H9 (cell line): ENCODE results near the gene RAB3B. TPM values are rescaled to one million over a fixed set of nuclear protein-coding genes. Genes with fewer than 3 reads are reported as not detected.

Source experiments
- DNase-seq: peaks from one replicate; pipeline ENCODE4 v3.0.0-alpha.2; 2017
- H2AFZ ChIP-seq: one replicate; pipeline ENCODE4 v1.6.1; 2013; ENCODE audit warnings: mild to moderate bottlenecking, low read length, control low read depth, moderate library complexity
- H2AK5ac ChIP-seq: 2 replicates; pipeline ENCODE4 v1.6.1; 2013; ENCODE audit warnings: low read length, control low read depth, mixed read lengths; ENCODE audit not compliant: insufficient read length
- H2BK120ac ChIP-seq: one replicate; pipeline ENCODE4 v1.6.1; 2013; ENCODE audit warnings: low read depth, mild to moderate bottlenecking, low read length, control low read depth, inconsistent platforms; ENCODE audit not compliant: poor library complexity, severe bottlenecking
- H2BK12ac ChIP-seq: 2 replicates; pipeline ENCODE4 v1.6.1; 2013; ENCODE audit warnings: low read length, control low read depth, mixed read lengths, low read depth; ENCODE audit not compliant: insufficient read length
- H2BK15ac ChIP-seq: 2 replicates; pipeline ENCODE4 v1.6.1; 2013; ENCODE audit warnings: low read depth, low read length, control low read depth
- H2BK20ac ChIP-seq: one replicate; pipeline ENCODE4 v1.6.1; 2013; ENCODE audit warnings: low read depth, mild to moderate bottlenecking, low read length, control low read depth, inconsistent platforms; ENCODE audit not compliant: poor library complexity, severe bottlenecking
- H2BK5ac ChIP-seq: 2 replicates; pipeline ENCODE4 v1.6.1; 2013; ENCODE audit warnings: low read length, control low read depth, mixed read lengths; ENCODE audit not compliant: insufficient read length
- H3K14ac ChIP-seq: 2 replicates; pipeline ENCODE4 v1.6.1; 2013; ENCODE audit warnings: low read length, control low read depth; ENCODE audit not compliant: insufficient read depth
- H3K18ac ChIP-seq: 2 replicates; pipeline ENCODE4 v1.6.1; 2013; ENCODE audit warnings: low read depth, mild to moderate bottlenecking, mixed read lengths, low read length, control low read depth; ENCODE audit not compliant: insufficient read length
- H3K23ac ChIP-seq: 2 replicates; pipeline ENCODE4 v1.6.1; 2013; ENCODE audit warnings: low read length, control low read depth, mixed read lengths, low read depth; ENCODE audit not compliant: insufficient read length
- H3K23me2 ChIP-seq: 2 replicates; pipeline ENCODE4 v1.6.1; 2013; ENCODE audit warnings: low read depth, mild to moderate bottlenecking, mixed read lengths, low read length, control low read depth; ENCODE audit not compliant: insufficient read length, poor library complexity, severe bottlenecking
- H3K27ac ChIP-seq: 2 replicates; pipeline ENCODE4 v1.5.1; 2013; ENCODE audit warnings: low read length, control low read depth, mixed read lengths, low read depth; ENCODE audit not compliant: insufficient read length
- H3K27me3 ChIP-seq: 2 replicates; pipeline ENCODE4 v1.6.1; 2013; ENCODE audit warnings: low read length, control low read depth, inconsistent platforms; ENCODE audit not compliant: insufficient read depth
- H3K4ac ChIP-seq: 2 replicates; pipeline ENCODE4 v1.6.1; 2013; ENCODE audit warnings: low read depth, mild to moderate bottlenecking, control low read depth, inconsistent platforms, low read length, moderate library complexity
- H3K4me1 ChIP-seq: 2 replicates; pipeline ENCODE4 v1.6.1; 2013; ENCODE audit warnings: low read length, control low read depth, inconsistent platforms; ENCODE audit not compliant: insufficient read depth
- H3K4me2 ChIP-seq: 2 replicates; pipeline ENCODE4 v1.6.1; 2013; ENCODE audit warnings: low read length, control low read depth, mixed read lengths; ENCODE audit not compliant: insufficient read length, insufficient read depth
- H3K56ac ChIP-seq: 2 replicates; pipeline ENCODE4 v1.6.1; 2013; ENCODE audit warnings: low read depth, mild to moderate bottlenecking, mixed read lengths, low read length, control low read depth; ENCODE audit not compliant: insufficient read length
- H3K79me1 ChIP-seq: 2 replicates; pipeline ENCODE4 v1.6.1; 2013; ENCODE audit warnings: low read depth, mild to moderate bottlenecking, moderate library complexity, low read length, control low read depth, inconsistent platforms; ENCODE audit not compliant: insufficient read depth, poor library complexity, severe bottlenecking
- H3K79me2 ChIP-seq: 2 replicates; pipeline ENCODE4 v1.6.1; 2013; ENCODE audit warnings: low read length, control low read depth, inconsistent platforms; ENCODE audit not compliant: insufficient read depth
- H3K9ac ChIP-seq: 2 replicates; pipeline ENCODE4 v1.6.1; 2013; ENCODE audit warnings: low read length, control low read depth, mixed read lengths; ENCODE audit not compliant: insufficient read length; ENCODE audit errors: extremely low read depth
- H3K9me3 ChIP-seq: one replicate; pipeline ENCODE4 v1.6.1; 2013; ENCODE audit warnings: low read depth, low read length, inconsistent platforms; ENCODE audit not compliant: control insufficient read depth
- H3T11ph ChIP-seq: one replicate; pipeline ENCODE4 v1.6.1; 2013; ENCODE audit warnings: mild to moderate bottlenecking, low read length, control low read depth, inconsistent platforms
- H4K20me1 ChIP-seq: one replicate; pipeline ENCODE4 v1.6.1; 2013; ENCODE audit not compliant: control insufficient read depth, insufficient read length, insufficient read depth
- H4K5ac ChIP-seq: 2 replicates; pipeline ENCODE4 v1.6.1; 2013; ENCODE audit warnings: low read depth, mild to moderate bottlenecking, mixed read lengths, low read length, control low read depth; ENCODE audit not compliant: insufficient read length
- H4K8ac ChIP-seq: replicated peaks from 2 replicates; pipeline ENCODE4 v1.6.1; 2013; ENCODE audit warnings: low read length, control low read depth, mixed read lengths, low read depth; ENCODE audit not compliant: insufficient read length
- H4K91ac ChIP-seq: 2 replicates; pipeline ENCODE4 v1.6.1; 2013; ENCODE audit warnings: low read depth, mild to moderate bottlenecking, moderate library complexity, mixed read lengths, low read length, control low read depth; ENCODE audit not compliant: insufficient read length
- H3K27ac Mint-ChIP-seq, 3 experiments: 2 replicates in 2 of 3; 3 replicates in 1 of 3; pipeline ENCODE4 v1.8.0; 2020 to 2021; ENCODE audit warnings: mixed read lengths in 3 of 3, mild to moderate bottlenecking in 1 of 3, moderate library complexity in 1 of 3
- H3K27me3 Mint-ChIP-seq: 2 replicates; pipeline ENCODE4 v1.8.0; 2021; ENCODE audit warnings: low read depth, mild to moderate bottlenecking, moderate library complexity, mixed read lengths
- H3K36me3 Mint-ChIP-seq, 3 experiments: 2 replicates in 2 of 3; 3 replicates in 1 of 3; pipeline ENCODE4 v1.8.0; 2020 to 2021; ENCODE audit warnings: low read depth in 3 of 3, mixed read lengths in 3 of 3; ENCODE audit not compliant: insufficient read depth in 1 of 3
- H3K4me1 Mint-ChIP-seq, 2 experiments: 2 replicates each; pipeline ENCODE4 v1.8.0; 2020; ENCODE audit warnings: mixed read lengths in 2 of 2
- H3K4me3 Mint-ChIP-seq, 2 experiments: 2 replicates in 1 of 2; 3 replicates in 1 of 2; pipeline ENCODE4 v1.8.0; 2020 to 2021; ENCODE audit warnings: mild to moderate bottlenecking in 2 of 2, mixed read lengths in 2 of 2, moderate library complexity in 1 of 2
- H3K9me3 Mint-ChIP-seq, 2 experiments: 2 replicates in 1 of 2; 3 replicates in 1 of 2; pipeline ENCODE4 v1.8.0; 2020; ENCODE audit warnings: mild to moderate bottlenecking in 2 of 2, mixed read lengths in 2 of 2, moderate library complexity in 1 of 2
- WGBS: extraction: QIAGEN DNeasy Blood & Tissue Kit; methylation state at CpG from one replicate; pipeline ENCODE4 v1.1.7; 2013; ENCODE audit warnings: missing lambda C conversion rate, low lambda C conversion rate, mixed read lengths; ENCODE audit not compliant: insufficient read length; ENCODE audit errors: extremely low coverage; 5-methylcytosine and 5-hydroxymethylcytosine counted together
- total RNA-seq: library from RNA; stranded (reverse); gene quantifications from 2 replicates; pipeline ENCODE4 v1.2.1, GENCODE V29; 2021
- TF ChIP-seq, protein P1 (sequence below): fragments of 200-600 bp; sonication (generic); conservative IDR thresholded peaks from 3 replicates; pipeline ENCODE4 v1.8.0; 2021; ENCODE audit warnings: antibody characterized with exemption, mild to moderate bottlenecking

The RAB3B gene
- total RNA-seq, 1 experiment from 2014 or later = 30.6 TPM

DNA sequence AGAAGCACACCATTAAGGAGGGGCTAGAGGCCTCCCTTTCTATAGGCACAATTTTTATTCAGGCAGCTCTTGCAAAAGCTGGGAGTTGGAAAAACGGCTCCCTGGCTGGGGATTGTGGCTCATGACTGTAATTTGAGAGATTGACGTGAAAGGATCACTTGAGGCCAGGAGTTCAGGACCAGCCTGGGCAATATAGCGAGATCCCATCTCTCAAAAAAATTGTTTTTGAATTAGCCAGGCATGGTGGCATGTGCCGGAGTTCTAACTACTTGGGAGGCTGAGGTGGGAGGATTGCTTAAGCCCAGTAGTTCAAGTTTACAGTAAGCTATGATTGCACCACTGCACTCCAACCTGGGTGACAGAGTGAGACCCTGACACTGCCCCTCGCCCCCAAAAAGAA lies 88.0 kb downstream of the RAB3B start:
- no peaks in the 10 kb centered on the region for H3K9me3 ChIP-seq
- H4K8ac ChIP-seq = no peak overlapping the region
- H2BK5ac ChIP-seq = no peak overlapping the region
- no peak overlapping the region for H2BK15ac ChIP-seq
- H3K4me2 ChIP-seq = no peak overlapping the region
- no peak overlapping the region for H2AFZ ChIP-seq
- H3K23ac ChIP-seq = no peak overlapping the region
- H3K4me3 Mint-ChIP-seq = no peak overlapping the region
- H3K4ac ChIP-seq = no peak overlapping the region
- H3K56ac ChIP-seq = no peak overlapping the region
- H3K9me3 Mint-ChIP-seq = peaks cover 10 to 11% of the 10 kb centered on the region in 2 experiments
- no peak overlapping the region for H3K14ac ChIP-seq
- H3K27ac ChIP-seq = no peak overlapping the region
- no peak overlapping the region for H4K5ac ChIP-seq
- no peak overlapping the region for H4K91ac ChIP-seq
- peaks cover 4 to 7% (median 4%) of the 10 kb centered on the region in 3 experiments; a peak in 4 of 7 replicates for H3K36me3 Mint-ChIP-seq
- H3K4me1 Mint-ChIP-seq = peaks cover 11 to 13% of the 10 kb centered on the region in 2 experiments
- H3K23me2 ChIP-seq = no peaks in the 10 kb centered on the region
- no peak overlapping the region for H2BK120ac ChIP-seq
- H3K4me1 ChIP-seq = 0 out of 2 replicates have a peak, but pooled peaks cover 3% of the 10 kb centered on the region
- no CpG with 5 or more reads among the region's 5 CpGs for WGBS
- no peak overlapping the region for H2BK20ac ChIP-seq
- no peak overlapping the region for H3K18ac ChIP-seq
- H3K79me2 ChIP-seq = no peaks in the 10 kb centered on the region
- no peak overlapping the region for H2BK12ac ChIP-seq
- no peaks in the 10 kb centered on the region for H4K20me1 ChIP-seq
- H3K27ac Mint-ChIP-seq = no peak overlapping the region
- H3K27me3 ChIP-seq = no peaks in the 10 kb centered on the region
- no peak overlapping the region for H3K9ac ChIP-seq
- no peak overlapping the region for H3T11ph ChIP-seq
- H3K79me1 ChIP-seq = no peaks in the 10 kb centered on the region
- no peak for DNase-seq
- TF ChIP-seq, protein P1, sequence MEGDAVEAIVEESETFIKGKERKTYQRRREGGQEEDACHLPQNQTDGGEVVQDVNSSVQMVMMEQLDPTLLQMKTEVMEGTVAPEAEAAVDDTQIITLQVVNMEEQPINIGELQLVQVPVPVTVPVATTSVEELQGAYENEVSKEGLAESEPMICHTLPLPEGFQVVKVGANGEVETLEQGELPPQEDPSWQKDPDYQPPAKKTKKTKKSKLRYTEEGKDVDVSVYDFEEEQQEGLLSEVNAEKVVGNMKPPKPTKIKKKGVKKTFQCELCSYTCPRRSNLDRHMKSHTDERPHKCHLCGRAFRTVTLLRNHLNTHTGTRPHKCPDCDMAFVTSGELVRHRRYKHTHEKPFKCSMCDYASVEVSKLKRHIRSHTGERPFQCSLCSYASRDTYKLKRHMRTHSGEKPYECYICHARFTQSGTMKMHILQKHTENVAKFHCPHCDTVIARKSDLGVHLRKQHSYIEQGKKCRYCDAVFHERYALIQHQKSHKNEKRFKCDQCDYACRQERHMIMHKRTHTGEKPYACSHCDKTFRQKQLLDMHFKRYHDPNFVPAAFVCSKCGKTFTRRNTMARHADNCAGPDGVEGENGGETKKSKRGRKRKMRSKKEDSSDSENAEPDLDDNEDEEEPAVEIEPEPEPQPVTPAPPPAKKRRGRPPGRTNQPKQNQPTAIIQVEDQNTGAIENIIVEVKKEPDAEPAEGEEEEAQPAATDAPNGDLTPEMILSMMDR = no peak
- no peak overlapping the region for H2AK5ac ChIP-seq
- H3K27me3 Mint-ChIP-seq = no peaks in the 10 kb centered on the region
